ENCODE data around the gene ARID3C. TPM values are rescaled to one million over a fixed set of nuclear protein-coding genes. Genes with fewer than 3 reads are reported as not detected.

The ARID3C gene
- total RNA-seq, 1 experiment from 2014 or later, result not detected

DNA sequence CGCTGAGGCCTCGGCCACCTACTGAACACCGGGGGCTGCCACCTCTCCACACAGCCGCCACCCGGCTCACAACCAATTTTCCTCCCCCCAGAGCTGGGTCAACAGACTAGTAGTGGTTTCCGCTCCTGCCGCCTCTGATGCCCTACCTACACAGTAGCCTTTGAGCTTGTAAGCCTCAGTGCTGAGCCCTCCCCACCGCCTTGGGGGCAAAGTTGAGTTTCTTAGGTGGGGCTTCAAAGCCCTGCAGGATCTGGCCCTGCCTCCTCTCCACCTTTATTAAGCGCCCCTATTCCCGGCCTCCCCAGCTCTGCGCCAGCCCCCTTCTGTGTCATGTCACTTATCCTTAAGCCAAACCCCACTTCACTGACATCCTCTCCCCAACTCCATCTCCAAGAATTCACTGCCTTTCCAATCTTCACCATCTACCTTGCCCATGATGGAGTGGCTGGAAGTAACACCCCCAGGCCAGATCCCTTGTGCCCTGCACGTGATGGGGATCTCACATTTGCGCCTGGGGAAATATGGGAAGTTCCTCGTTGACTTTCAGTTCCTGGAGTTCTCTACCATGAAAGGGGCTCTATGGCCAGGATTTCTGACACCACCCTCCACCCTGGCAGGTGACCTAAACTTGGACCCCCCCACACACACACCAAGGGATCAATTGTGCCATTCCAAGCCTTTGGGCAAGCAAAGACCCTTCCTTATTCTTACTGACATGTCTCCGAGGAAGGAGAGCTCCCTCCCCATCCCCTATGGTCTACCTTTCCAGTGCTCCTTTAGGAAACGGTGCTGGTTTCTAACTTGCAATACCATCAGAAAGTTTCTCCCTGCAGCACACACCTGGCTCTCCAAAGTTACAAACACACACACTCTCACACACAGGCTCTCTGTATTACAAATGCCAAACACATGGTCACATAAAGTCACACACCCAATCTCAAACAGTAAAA is 36.7 kb downstream of the ARID3C start:
- POLR2A ChIA-PET (ENCODE audit: unreplicated experiment), result no interaction called here
- no peak overlapping the region for H2AFZ ChIP-seq
- H3K79me2 ChIP-seq (ENCODE audit: low read depth), result no peaks in the 10 kb centered on the region
- no peak overlapping the region for H3K4me2 ChIP-seq
- no peaks in the 10 kb centered on the region for H3K9me3 ChIP-seq (ENCODE audit: insufficient read depth, low read depth)
- no peaks in the 10 kb centered on the region for H3K4me1 ChIP-seq (replicated peaks; ENCODE audit: insufficient read depth)
- no peaks in the 10 kb centered on the region for H4K20me1 ChIP-seq (ENCODE audit: insufficient read depth)
- peaks cover 16% of the 10 kb centered on the region for H3K27me3 ChIP-seq (ENCODE audit: insufficient read depth, low read depth)
- H3K36me3 ChIP-seq (ENCODE audit: low read depth), result no peaks in the 10 kb centered on the region
- H3K4me3 ChIP-seq, result no peak overlapping the region
- CTCF ChIA-PET, result interaction anchor here (1.2 to 1.5 kb wide), 3 partner anchors 188 to 261 kb away, joined by 3 to 12 read pairs (median 4); no protein-coding TSS in a partner anchor
- BruUV-seq (replicated peaks), result no TSS peak
- no peaks in the 10 kb centered on the region for H3F3A ChIP-seq (ENCODE audit: insufficient read depth, low read depth)
- TF ChIP-seq, protein P1, sequence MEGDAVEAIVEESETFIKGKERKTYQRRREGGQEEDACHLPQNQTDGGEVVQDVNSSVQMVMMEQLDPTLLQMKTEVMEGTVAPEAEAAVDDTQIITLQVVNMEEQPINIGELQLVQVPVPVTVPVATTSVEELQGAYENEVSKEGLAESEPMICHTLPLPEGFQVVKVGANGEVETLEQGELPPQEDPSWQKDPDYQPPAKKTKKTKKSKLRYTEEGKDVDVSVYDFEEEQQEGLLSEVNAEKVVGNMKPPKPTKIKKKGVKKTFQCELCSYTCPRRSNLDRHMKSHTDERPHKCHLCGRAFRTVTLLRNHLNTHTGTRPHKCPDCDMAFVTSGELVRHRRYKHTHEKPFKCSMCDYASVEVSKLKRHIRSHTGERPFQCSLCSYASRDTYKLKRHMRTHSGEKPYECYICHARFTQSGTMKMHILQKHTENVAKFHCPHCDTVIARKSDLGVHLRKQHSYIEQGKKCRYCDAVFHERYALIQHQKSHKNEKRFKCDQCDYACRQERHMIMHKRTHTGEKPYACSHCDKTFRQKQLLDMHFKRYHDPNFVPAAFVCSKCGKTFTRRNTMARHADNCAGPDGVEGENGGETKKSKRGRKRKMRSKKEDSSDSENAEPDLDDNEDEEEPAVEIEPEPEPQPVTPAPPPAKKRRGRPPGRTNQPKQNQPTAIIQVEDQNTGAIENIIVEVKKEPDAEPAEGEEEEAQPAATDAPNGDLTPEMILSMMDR (conservative IDR thresholded peaks at IDR 0.05), result peak; percentile 50; the same call in 1 of the 2 replicates
- TF ChIP-seq EZH2 (IDR thresholded peaks at IDR 0.05; ENCODE audit: low read depth), result no peak
- H3K9me2 ChIP-seq (ENCODE audit: insufficient read depth), result no peaks in the 10 kb centered on the region
- no peak overlapping the region for H3K27ac ChIP-seq
- intact Hi-C loops (cut with micrococcal nuclease; ENCODE audit: unreplicated experiment), result loop anchor here (1.0 to 2.0 kb wide), 3 partner anchors 44 to 189 kb away; no protein-coding TSS in a partner anchor
- no peak for DNase-seq

DNA sequence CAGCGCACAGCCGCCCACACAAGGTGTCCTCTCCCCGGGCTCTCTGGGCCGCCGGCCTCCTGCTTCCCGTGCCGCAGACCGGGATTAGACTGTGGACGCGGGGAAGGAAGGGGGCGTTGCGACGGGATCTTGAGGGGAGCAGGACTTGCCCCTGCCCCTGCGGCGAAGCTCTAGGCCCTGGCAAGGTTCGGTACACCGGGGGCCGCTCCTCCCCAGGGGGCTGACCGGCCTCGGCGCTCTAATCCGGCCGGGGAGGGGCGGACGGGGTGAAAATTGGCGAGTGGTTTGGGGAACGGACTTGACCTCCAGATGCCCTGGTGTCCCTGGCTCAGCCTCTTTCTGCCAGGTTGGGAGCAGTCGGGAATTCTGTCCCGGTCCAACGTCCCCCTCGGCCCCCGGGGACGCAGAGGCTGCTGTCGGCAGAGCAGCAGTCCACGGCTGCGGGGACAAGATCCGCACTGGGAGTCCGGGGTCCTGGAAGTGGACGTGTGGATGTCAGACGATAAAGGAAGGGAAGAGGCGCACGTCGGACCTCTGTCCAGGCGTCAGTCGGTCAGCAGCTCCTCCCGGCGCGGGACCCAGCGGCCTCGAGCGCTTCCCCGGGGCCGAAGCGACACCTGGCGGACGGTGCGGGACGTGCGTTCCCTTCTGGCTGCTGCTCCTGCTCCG is 37.5 kb downstream of the ARID3C start:
- Histone ChIP-seq H3K27me3 (ENCODE audit: insufficient read depth, low read depth) (peaks cover 24% of the 10 kb centered on the region), H3K27ac (no peak overlapping the region)
- POLR2A ChIA-PET (ENCODE audit: unreplicated experiment), result no interaction called here

More for the DNA sequence above, 37.5 kb downstream of the ARID3C start:
- 0 out of 2 replicates have a peak overlapping the region, but pooled peaks have one; percentile 42 for H3K4me2 ChIP-seq
- H3K36me3 ChIP-seq (ENCODE audit: low read depth), result no peaks in the 10 kb centered on the region
- CTCF ChIA-PET, result interaction anchor here (0.6 to 1.5 kb wide), 5 partner anchors 41 to 260 kb away, joined by 3 to 12 read pairs (median 4); no protein-coding TSS in a partner anchor
- DNase-seq, result peak; percentile 49 to 75
- H3K4me1 ChIP-seq (replicated peaks; ENCODE audit: insufficient read depth), result no peaks in the 10 kb centered on the region
- H3K9me2 ChIP-seq (ENCODE audit: insufficient read depth), result no peaks in the 10 kb centered on the region
- H3K79me2 ChIP-seq (ENCODE audit: low read depth), result no peaks in the 10 kb centered on the region
- H4K20me1 ChIP-seq (ENCODE audit: insufficient read depth), result no peaks in the 10 kb centered on the region
- BruUV-seq (replicated peaks), result no TSS peak
- no peak overlapping the region for H3K4me3 ChIP-seq
- no peak overlapping the region for H2AFZ ChIP-seq
- intact Hi-C loops (cut with micrococcal nuclease; ENCODE audit: unreplicated experiment), result loop anchor here (1.0 to 2.0 kb wide), 3 partner anchors 43 to 189 kb away; no protein-coding TSS in a partner anchor
- H3F3A ChIP-seq (ENCODE audit: insufficient read depth, low read depth), result no peaks in the 10 kb centered on the region
- H3K9me3 ChIP-seq (ENCODE audit: insufficient read depth, low read depth), result no peaks in the 10 kb centered on the region
- TF ChIP-seq, protein P1 (conservative IDR thresholded peaks at IDR 0.05), result peak; percentile 80
- 0 out of 2 replicates have a peak, but pooled peaks have one; percentile 57 for TF ChIP-seq EZH2 (IDR thresholded peaks at IDR 0.05; ENCODE audit: low read depth)
